IMR-90 (cell line): ENCODE results near the gene WAS. TPM values are rescaled to one million over a fixed set of nuclear protein-coding genes. Genes with fewer than 3 reads are reported as not detected.

Experiments used
- ATAC-seq: fragments of 200-7000 bp; cut with Tn5 transposase; 2 replicates; pipeline ENCODE4 v1.9.1; 2020; ENCODE audit warnings: low read depth, mild to moderate bottlenecking, moderate library complexity
- BruUV-seq: library from RNA; stranded (reverse); fragments of 400-500 nt; replicated peaks from 2 replicates; lab custom pipeline; 2021; lab: Mats Ljungman, UMichigan
- CTCF ChIA-PET: fragments of 300-600 bp; formaldehyde crosslinking; extraction: SDS; loops from one replicate; lab custom pipeline; 2021; ENCODE audit warnings: antibody characterized with exemption; lab: Yijun Ruan, JAX
- POLR2A ChIA-PET: fragments of 300-600 bp; sonication (Branson Sonifier 250); formaldehyde crosslinking; loops from one replicate; lab custom pipeline; 2022; ENCODE audit warnings: antibody characterized with exemption; ENCODE audit not compliant: unreplicated experiment; lab: Charles Lee
- DNase-seq: peaks from one replicate; pipeline ENCODE4 v3.0.0; 2013
- H2AFZ ChIP-seq: replicated peaks from 2 replicates; pipeline ENCODE3; 2013; ENCODE audit warnings: low read length, mild to moderate bottlenecking; ENCODE audit not compliant: poor library complexity
- H2AK5ac ChIP-seq: 2 replicates; pipeline ENCODE4 v1.6.1; 2013; ENCODE audit warnings: low read depth, low read length, inconsistent platforms
- H2AK9ac ChIP-seq: replicated peaks from 2 replicates; pipeline ENCODE3; 2013; ENCODE audit warnings: mild to moderate bottlenecking, low read depth, low read length, moderate library complexity; ENCODE audit not compliant: poor library complexity
- H2BK120ac ChIP-seq: 2 replicates; pipeline ENCODE4 v1.6.1; 2013; ENCODE audit warnings: low read depth, low read length, inconsistent platforms
- H2BK15ac ChIP-seq: 3 replicates; pipeline ENCODE4 v1.6.1; 2013; ENCODE audit warnings: low read depth, low read length, inconsistent platforms
- H2BK20ac ChIP-seq: 2 replicates; pipeline ENCODE4 v1.6.1; 2013; ENCODE audit warnings: low read depth, mild to moderate bottlenecking, inconsistent platforms, low read length, moderate library complexity
- H2BK5ac ChIP-seq: 2 replicates; pipeline ENCODE4 v1.6.1; 2013; ENCODE audit warnings: mild to moderate bottlenecking, low read depth, low read length, inconsistent platforms; ENCODE audit not compliant: poor library complexity, severe bottlenecking
- H3K14ac ChIP-seq: replicated peaks from 2 replicates; pipeline ENCODE4 v1.6.1; 2013; ENCODE audit warnings: low read depth, low read length, inconsistent platforms
- H3K18ac ChIP-seq: 2 replicates; pipeline ENCODE4 v1.6.1; 2013; ENCODE audit warnings: low read depth, low read length, control low read depth
- H3K23ac ChIP-seq: 2 replicates; pipeline ENCODE4 v1.6.1; 2013; ENCODE audit warnings: low read depth, low read length, inconsistent platforms
- H3K27ac ChIP-seq: 2 replicates; pipeline ENCODE4 v1.5.1; 2013; ENCODE audit warnings: mild to moderate bottlenecking, control low read depth, low read length; ENCODE audit not compliant: insufficient read depth
- H3K27me3 ChIP-seq: 2 replicates; pipeline ENCODE4 v1.6.1; 2013; ENCODE audit warnings: low read length; ENCODE audit not compliant: control insufficient read depth, insufficient read depth
- H3K36me3 ChIP-seq: 2 replicates; pipeline ENCODE4 v1.6.1; 2013; ENCODE audit warnings: low read length, mixed read lengths; ENCODE audit not compliant: control insufficient read depth, insufficient read depth
- H3K4ac ChIP-seq: 2 replicates; pipeline ENCODE4 v1.6.1; 2013; ENCODE audit warnings: low read depth, low read length, inconsistent platforms
- H3K4me1 ChIP-seq: 2 replicates; pipeline ENCODE4 v1.6.1; 2013; ENCODE audit warnings: low read length, mixed read lengths; ENCODE audit not compliant: control insufficient read depth, insufficient read depth
- H3K4me2 ChIP-seq: 2 replicates; pipeline ENCODE4 v1.6.1; 2013; ENCODE audit warnings: low read depth, mild to moderate bottlenecking, control low read depth, low read length, moderate library complexity
- H3K4me3 ChIP-seq: 2 replicates; pipeline ENCODE4 v1.5.1; 2013; ENCODE audit warnings: low read depth, mild to moderate bottlenecking, control low read depth, low read length, moderate library complexity; ENCODE audit not compliant: insufficient read depth
- H3K56ac ChIP-seq: 2 replicates; pipeline ENCODE4 v1.6.1; 2013; ENCODE audit warnings: low read length, inconsistent platforms; ENCODE audit not compliant: insufficient read depth; ENCODE audit errors: extremely low read depth
- H3K79me1 ChIP-seq, 2 experiments: 2 replicates each; pipeline ENCODE4 v1.6.1; 2013; ENCODE audit warnings: low read length in 2 of 2, inconsistent platforms in 1 of 2, low read depth in 1 of 2
- H3K9ac ChIP-seq: 2 replicates; pipeline ENCODE4 v1.6.1; 2013; ENCODE audit warnings: low read depth, low read length, control low read depth
- H3K9me1 ChIP-seq: 2 replicates; pipeline ENCODE4 v1.6.1; 2013; ENCODE audit warnings: low read length, inconsistent platforms; ENCODE audit not compliant: insufficient read depth
- H3K9me3 ChIP-seq: 2 replicates; pipeline ENCODE4 v1.6.1; 2013; ENCODE audit warnings: low read length; ENCODE audit not compliant: control insufficient read depth, insufficient read depth
- H4K20me1 ChIP-seq: 2 replicates; pipeline ENCODE4 v1.6.1; 2013; ENCODE audit warnings: low read length, inconsistent platforms; ENCODE audit not compliant: insufficient read depth
- H4K5ac ChIP-seq: 2 replicates; pipeline ENCODE4 v1.6.1; 2013; ENCODE audit warnings: mild to moderate bottlenecking, low read depth, low read length, control low read depth
- H4K8ac ChIP-seq, 2 experiments: 2 replicates each; pipeline ENCODE4 v1.6.1; 2013; ENCODE audit warnings: low read depth in 2 of 2, low read length in 2 of 2, control low read depth in 1 of 2, inconsistent platforms in 1 of 2
- H4K91ac ChIP-seq: 2 replicates; pipeline ENCODE4 v1.6.1; 2013; ENCODE audit warnings: low read depth, low read length, inconsistent platforms; ENCODE audit not compliant: insufficient read depth
- FOS ChIP-seq: fragments of 150-350 bp; IDR thresholded peaks from 2 replicates; pipeline ENCODE4 v1.6.1; 2016; ENCODE audit warnings: low read depth, low read length
- POLR2A ChIP-seq: IDR thresholded peaks from 2 replicates; pipeline ENCODE4 v1.6.1; 2012; ENCODE audit warnings: mild to moderate bottlenecking, low read depth, low read length
- WGBS, 2 experiments: methylation state at CpG; one replicate each; pipeline versions ENCODE4 v1.1.5 to v1.1.7; 2013; ENCODE audit warnings: missing lambda C conversion rate in 2 of 2; ENCODE audit not compliant: insufficient read length in 1 of 2; ENCODE audit errors: extremely low coverage in 2 of 2; 5-methylcytosine and 5-hydroxymethylcytosine counted together
- dilution Hi-C: fragments of 300-500 bp; cut with HindIII; formaldehyde crosslinking; loops from one replicate; pipeline ENCODE4 v1.14.3; 2018; ENCODE audit warnings: low sequenced_read_pairs; ENCODE audit not compliant: unreplicated experiment
- in situ Hi-C: fragments of 300-500 bp; cut with MboI; formaldehyde crosslinking; loops from 3 replicates; pipeline ENCODE4 v1.14.3; 2019; ENCODE audit warnings: low sequenced_read_pairs, inconsistent platforms, mixed read lengths
- intact Hi-C: fragments of 100-400 bp; cut with micrococcal nuclease; formaldehyde crosslinking; loops from 2 replicates; pipeline ENCODE4 v1.10.0; 2022
- polyA plus RNA-seq, 3 experiments: library from polyadenylated mRNA; depleted of rRNA; stranded (reverse); fragments of >200 nt; gene quantifications; 2 replicates each; pipeline ENCODE4 v1.2.3, GENCODE V29; 2012; ENCODE audit warnings: low replicate concordance in 1 of 3
- total RNA-seq: library from RNA; depleted of rRNA; stranded (reverse); fragments of >200 nt; gene quantifications from 2 replicates; pipeline ENCODE4 v1.2.3, GENCODE V29; 2012

WAS gene
- total and polyA plus RNA-seq, 2 of the 4 experiments (the other 2 are of a cell fraction), result 0.14 TPM; not detected in 1

GRCh38 chrX:48666649-48667048, 16.9 kb upstream of the WAS start:
- no peak overlapping the region for H2AK5ac ChIP-seq
- H3K4me2 ChIP-seq, result no peak overlapping the region
- no peak overlapping the region for H4K5ac ChIP-seq
- TF ChIP-seq POLR2A (no peak), FOS (no peak)
- no peaks in the 10 kb centered on the region for H3K4me1 ChIP-seq
- H3K56ac ChIP-seq, result no peak overlapping the region
- H3K14ac ChIP-seq, result no peak overlapping the region
- no peaks in the 10 kb centered on the region for H3K79me1 ChIP-seq
- H3K4ac ChIP-seq, result no peak overlapping the region
- H2BK120ac ChIP-seq, result no peak overlapping the region
- 60% methylated on average over 1 of the region's 4 CpGs; no CpG with 5 or more reads in 1 of the 2 experiments for WGBS, 2 experiments
- H3K9ac ChIP-seq, result no peak overlapping the region
- no peak overlapping the region for H3K18ac ChIP-seq
- no peak overlapping the region for H3K27ac ChIP-seq
- ChIA-PET POLR2A (no interaction called here), CTCF (interaction anchor here (0.6 kb wide), 1 partner anchor 1217 kb away, joined by 3 read pairs; no protein-coding TSS in a partner anchor)
- no TSS peak for BruUV-seq
- H2AK9ac ChIP-seq, result no peak overlapping the region
- H4K8ac ChIP-seq, result no peak overlapping the region
- in situ Hi-C loops, result no loop called here
- no peaks in the 10 kb centered on the region for H4K20me1 ChIP-seq
- H2BK5ac ChIP-seq, result no peak overlapping the region
- no peak overlapping the region for H2BK15ac ChIP-seq
- H4K91ac ChIP-seq, result no peak overlapping the region
- no peaks in the 10 kb centered on the region for H3K36me3 ChIP-seq
- H3K27me3 ChIP-seq, result no peaks in the 10 kb centered on the region; the same call in 1 of the 2 replicates
- H3K4me3 ChIP-seq, result no peak overlapping the region
- H2AFZ ChIP-seq, result no peak overlapping the region
- intact Hi-C loops, result no loop called here
- 0 out of 2 replicates have a peak, but pooled peaks cover 3% of the 10 kb centered on the region for H3K9me3 ChIP-seq
- no peak overlapping the region for H3K23ac ChIP-seq
- no peaks in the 10 kb centered on the region for H3K9me1 ChIP-seq
- ATAC-seq (no peak), DNase-seq (no peak)
- no peak overlapping the region for H2BK20ac ChIP-seq
- dilution Hi-C loops, result no loop called here
